UCSD-AML1 (cell line): ENCODE measurements around the gene ANKS3.
"Not testable (repeated sequence)": the region's sequence is repeated elsewhere in the genome, so short reads cannot be mapped to it uniquely, and the experiment has no call there.

Source experiments
- DNase-seq: peaks from one replicate; lab custom pipeline; 2025; ENCODE audit not compliant: unreplicated experiment; lab: John Stamatoyannopoulos, UW

ANKS3 gene

DNA sequence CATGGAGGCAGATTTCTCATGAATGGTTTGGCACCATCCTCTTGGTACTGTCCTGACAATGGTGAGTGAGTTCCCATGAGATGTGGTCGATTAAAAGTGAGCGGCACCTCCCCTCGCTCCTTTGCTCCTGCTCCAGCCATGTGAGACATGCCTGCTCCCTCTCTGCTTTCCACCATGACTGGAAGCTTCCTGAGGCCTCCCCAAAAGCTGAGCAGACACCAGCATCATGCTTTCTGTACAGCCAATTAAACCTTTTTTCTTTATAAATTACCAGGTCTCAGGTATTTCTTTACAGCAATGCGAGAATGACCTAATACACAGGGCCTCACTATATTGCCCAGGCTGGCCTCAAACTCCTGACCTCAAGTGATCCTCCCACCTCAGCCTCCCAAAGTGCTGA is 20.8 kb upstream of the ANKS3 start:
- DNase-seq = no peak

- no peak for DNase-seq
Observed at GRCh38 chr16:4753227-4753626, 19.2 kb upstream of the ANKS3 start.

GRCh38 chr16:4752351-4753100 is 18.5 kb upstream of the ANKS3 start:
- DNase-seq = no peak

GRCh38 chr16:4750896-4751295 is 16.8 kb upstream of the ANKS3 start:
- DNase-seq = no peak

DNA sequence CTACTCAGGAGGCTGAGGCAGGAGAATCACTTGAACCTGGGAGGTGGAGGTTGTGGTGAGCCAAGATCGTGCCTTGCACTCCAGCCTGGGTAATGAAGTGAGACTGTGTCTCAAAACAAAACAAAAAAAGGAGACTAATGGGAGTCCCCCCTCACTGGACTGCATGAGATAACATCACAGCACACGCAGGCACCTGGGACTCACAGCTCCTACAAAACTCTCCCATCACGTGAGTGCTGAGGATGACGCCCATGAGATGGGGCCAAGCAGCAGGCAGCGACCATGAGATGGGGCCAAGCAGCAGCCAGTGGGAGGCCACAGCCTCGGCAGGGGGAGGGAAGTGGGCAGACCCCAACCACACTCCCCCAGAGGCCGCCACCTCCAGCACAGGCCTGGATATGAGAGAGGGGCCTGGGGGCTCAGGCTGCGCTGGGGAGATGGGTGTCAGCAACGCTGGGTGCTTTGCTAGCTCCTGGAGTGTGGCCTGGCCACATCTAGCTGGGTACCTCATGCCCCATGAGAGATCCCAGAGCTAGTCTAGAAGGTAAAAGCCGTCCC is 15.7 kb upstream of the ANKS3 start:
- no peak for DNase-seq

DNA sequence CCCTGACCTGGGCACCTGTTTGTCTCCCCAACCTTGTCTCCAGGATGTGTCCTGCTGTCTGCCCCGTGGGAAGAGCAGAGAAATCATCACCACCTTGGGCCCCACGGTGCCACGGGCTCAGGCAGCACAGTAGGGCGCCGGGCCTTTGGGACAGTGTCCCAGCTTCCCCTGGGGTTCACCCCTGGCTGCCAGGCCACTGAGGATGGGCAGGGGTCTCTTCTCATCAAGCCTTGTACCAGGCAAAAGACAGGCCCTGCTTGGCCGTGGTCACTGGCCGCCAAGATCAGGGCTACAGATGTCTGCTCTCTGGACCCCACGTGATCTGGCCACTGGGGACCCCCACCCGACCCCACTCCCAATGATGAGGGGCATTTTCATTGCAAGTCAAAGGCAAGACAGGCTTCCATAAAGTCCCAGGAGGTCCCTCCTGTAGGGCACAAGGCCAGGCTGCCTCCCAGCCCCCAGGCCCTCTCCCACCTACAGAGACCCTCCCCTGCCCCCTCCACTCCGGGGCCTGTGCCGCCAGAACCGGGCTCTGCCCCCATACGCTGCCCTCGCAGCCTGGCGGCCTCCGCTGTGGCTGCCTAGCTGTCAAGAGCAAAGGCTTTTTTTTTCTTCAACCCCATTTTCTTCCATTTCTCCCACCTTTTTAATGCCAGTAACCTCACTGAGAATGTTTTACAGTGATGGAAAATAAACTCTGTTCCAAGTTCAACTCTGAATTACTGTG is 14.8 kb upstream of the ANKS3 start:
- DNase-seq = no peak

GRCh38 chr16:4747906-4748681 is 14.0 kb upstream of the ANKS3 start:
- no peak for DNase-seq

GRCh38 chr16:4746991-4747574 is 13.0 kb upstream of the ANKS3 start:
- DNase-seq = no peak

DNA sequence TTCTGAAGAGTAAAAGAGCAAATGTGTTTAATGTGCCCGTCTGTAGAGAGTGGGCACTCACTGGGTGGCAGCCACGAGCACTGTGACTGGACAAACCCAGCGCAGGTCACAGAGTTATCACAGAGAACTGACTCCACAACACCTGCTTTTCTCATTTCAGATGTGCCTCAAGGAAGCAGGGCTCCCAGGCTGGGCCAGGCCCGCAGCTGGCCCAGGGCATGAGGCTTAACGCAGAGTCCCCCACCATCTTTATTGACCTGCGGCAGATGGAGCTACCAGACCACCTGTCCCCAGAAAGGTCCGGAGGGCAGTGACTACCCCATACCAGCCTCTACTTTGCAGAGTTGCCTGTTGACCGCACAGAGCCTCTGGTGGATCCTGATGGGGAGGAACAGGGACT is 12.1 kb upstream of the ANKS3 start:
- DNase-seq = no peak

DNA sequence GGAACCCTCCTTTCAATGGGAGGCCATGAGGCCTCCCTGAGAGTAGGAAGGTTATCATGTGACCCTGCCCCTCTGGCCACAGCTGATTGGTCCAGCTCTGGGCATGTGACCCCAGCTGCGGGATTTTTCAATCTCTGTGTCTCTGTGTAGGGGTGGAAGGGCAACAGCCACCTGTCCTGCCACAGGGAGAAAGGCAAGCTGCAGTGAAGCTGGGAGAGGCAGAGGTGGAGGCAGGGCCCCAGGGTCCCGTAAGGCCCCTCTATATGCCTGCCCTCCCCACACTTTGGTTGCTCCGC is 11.2 kb upstream of the ANKS3 start:
- no peak for DNase-seq

DNA sequence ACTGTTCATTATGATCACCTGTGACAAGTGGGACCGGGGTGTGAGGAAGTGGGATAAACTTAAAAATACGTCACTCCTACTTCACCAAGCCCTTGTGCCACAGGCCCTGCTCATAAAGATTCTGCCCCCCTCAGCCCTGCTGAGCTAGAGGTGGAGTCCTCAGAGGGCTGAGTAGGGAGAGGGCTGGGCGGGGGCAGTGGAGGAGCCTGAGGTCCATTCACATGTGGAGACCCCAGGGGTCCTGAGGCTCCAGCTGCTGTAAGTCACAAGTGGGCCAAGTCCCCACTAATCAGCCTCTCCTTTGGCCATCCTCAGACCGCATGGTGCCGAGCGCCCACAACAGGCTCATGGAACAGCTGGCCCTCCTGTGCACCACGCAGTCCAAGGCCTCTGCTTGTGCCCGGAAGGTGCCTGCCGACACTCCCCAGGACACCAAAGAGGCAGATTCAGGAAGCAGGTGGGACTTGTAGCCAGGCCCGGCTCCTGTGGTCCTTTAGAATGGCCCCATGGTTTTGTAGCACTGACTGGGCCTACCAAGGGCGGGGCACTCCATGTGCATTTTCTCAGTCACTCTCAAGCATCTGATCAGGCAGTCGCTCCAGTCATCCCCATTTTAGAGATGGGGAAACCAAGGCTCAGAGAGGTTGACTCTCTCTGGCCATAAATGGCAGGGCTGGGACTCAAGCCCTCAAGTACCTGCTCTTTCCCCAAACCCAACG is 10.6 kb upstream of the ANKS3 start:
- DNase-seq = no peak

DNA sequence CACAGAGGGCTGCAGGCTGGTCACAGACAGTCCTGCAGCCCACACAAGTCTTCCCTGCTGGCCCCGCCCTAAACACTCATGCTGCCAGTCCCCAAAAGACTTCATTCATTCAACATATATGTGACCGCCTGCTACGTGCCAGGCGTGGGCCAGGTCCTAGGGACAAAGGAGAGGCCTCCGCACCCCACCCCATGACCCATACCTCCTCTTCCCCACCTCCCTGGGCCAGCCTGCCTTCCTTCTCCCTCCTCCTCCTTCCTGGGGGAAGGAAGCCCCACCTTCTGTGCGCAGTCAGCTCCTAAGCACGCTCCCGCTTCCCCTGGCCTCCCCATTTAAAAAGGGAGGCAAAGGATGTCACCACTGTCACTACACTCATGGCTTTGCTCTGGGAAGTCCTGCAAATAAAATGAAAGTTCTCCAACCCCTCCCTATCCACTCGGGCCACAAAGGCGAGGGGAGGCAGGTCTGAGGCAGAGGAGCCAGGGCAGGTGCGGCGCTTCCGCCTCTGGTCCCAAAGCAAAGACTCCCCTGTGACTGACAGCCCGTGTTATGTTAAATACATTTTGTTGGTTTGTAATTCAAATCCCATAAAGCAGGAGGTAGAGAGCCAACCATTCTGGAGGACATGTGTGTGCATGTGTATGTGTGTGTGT is 9.3 kb upstream of the ANKS3 start:
- DNase-seq = no peak

DNA sequence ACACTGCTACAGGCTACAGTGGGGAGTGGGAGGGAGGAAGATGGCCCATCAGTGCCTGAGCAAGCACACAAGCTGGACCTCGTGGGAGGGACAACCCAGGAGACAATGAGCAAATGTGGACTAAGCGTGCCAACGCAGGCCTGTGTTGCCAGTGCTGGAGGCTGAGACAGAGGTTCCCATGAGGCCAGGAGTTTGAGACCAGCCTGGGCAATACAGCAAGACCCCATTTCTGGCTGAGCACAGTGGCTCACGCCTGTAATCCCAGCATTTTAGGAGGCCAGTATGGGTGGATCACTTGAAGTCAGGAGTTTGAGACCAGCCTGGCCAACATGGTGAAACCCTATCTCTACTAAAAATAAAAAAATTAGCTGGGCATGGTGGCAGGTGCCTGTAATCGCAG is 4.3 kb upstream of the ANKS3 start:
- not testable (repeated sequence) for DNase-seq

DNA sequence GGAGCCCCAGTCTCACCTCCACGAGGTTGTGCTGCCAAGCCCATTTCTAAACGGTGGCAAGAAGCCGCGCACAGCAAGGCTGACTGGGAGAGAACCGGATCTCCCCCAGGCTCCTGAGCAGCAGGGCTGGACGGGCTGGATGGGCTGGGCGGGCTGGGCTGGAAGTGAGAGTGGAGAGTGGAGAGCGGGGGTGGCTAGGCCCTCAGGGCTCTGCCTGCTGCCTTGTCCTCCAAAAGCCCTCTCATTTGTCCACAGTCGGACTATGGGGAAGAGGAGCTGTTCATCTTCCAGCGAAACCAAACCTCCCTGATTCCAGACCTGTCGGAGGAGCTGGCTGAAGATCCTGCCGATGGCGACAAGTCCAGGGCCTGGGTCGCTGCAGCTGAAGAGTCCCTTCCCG is 3.5 kb upstream of the ANKS3 start:
- no peak for DNase-seq

DNA sequence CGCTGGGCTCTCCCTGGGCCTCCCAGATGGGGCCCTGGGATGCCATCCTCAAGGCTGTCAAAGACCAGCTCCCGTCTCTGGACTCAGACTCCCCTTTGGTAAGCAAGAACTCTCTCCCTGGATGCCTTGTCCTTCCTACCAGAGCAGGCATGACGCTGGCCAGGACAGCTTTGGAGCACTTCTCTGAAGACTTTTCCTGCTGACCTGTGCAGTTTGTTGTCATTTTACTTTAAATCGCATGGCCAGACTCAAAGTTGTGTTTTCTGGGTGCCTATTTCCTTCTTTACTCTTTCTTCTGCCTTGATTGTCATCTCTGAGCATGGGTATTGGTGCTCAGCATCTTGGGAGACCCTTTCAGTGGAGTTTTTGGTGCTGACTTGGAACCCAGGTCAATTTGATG is 2.5 kb upstream of the ANKS3 start:
- no peak for DNase-seq

GRCh38 chr16:4734730-4735535 is 862 bp upstream of the ANKS3 start:
- DNase-seq = peak; percentile 86

DNA sequence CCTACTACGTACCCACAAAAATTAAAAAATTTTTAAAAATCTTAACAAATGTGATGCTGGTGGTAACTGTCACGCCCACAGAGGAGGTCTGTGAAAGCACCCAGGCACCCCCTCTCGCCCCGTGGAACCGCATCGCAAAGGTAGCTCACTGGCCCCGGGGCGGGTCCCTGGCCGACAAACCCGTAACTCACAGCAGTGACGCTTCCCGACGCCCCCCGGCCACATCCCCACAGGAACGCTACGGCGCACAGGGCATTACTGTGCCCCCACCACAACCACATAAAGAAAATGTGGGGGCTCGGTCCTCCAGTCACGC is 366 bp downstream of the ANKS3 start:
- no peak for DNase-seq

- no peak for DNase-seq
Observed at GRCh38 chr16:4733211-4733742, 794 bp downstream of the ANKS3 start.

- no peak for DNase-seq
Observed at GRCh38 chr16:4729876-4730275, 4.2 kb downstream of the ANKS3 start.
